HG03108 (cell line): ENCODE results near the gene MYCN.
"Not testable (repeated sequence)": the region's sequence is repeated elsewhere in the genome, so short reads cannot be mapped to it uniquely, and the experiment has no call there.

ENCODE experiments used
- ATAC-seq: cut with Tn5 transposase; IDR thresholded peaks from one replicate; pipeline ENCODE4 v1.9.1; 2021; ENCODE audit warnings: moderate library complexity; ENCODE audit not compliant: unreplicated experiment

MYCN gene

GRCh38 chr2:15907461-15908324 is 32.7 kb upstream of the MYCN start:
- no peak for ATAC-seq

DNA sequence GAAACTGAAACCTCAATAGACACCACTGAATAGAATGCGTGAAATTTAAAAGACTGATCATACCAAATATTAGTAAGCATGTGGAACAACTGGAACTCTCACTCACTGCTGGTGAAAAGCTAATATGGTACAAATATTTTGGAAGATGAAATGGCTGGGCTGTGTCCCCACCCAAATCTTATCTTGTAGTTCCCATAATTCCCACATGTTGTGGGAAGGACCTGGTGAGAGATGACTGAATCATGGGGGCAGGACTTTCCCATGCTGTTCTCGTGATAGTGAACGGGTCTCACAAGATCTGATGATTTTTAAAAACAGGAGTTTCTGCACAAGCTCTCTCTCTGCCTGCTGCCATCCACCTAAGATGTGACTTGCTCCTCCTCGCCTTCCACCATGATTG is 32.0 kb upstream of the MYCN start:
- no peak for ATAC-seq

DNA sequence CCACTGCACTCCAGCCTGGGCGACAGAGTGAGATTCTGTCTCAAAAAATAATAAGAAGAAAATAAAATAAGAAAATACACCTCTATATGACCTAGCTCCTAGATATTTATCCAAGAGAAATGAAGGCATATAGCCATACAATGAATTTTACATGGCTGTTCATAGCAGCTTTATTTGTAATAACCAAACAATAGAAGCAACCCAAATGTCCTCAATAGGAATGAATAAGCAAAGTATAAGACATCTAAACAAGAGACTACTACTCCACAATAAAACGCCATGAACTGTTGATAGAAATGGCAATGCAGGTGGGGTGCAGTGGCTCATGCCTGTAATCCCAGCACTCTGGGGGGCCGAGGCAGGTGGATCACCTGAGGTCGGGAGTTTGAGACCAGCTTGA is 31.2 kb upstream of the MYCN start:
- ATAC-seq: no peak

DNA sequence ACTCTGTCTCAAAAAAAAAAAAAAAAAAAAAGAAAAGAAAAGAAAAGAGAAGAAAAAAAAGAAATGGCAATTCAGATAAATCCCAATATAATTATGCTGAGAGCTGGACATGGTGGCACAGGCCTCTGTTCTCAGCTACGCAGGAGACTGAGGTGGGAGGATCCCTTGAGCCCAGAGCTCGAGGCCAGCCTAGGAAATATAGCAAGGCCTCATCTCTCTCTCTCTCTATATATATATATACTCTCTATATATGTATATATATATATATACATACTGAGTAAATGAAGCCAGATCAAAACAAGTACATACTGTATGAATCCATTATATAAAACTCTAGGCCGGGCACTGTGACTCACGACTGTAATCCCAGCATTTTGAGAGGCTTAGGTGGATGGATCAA is 30.6 kb upstream of the MYCN start:
- ATAC-seq: no peak

DNA sequence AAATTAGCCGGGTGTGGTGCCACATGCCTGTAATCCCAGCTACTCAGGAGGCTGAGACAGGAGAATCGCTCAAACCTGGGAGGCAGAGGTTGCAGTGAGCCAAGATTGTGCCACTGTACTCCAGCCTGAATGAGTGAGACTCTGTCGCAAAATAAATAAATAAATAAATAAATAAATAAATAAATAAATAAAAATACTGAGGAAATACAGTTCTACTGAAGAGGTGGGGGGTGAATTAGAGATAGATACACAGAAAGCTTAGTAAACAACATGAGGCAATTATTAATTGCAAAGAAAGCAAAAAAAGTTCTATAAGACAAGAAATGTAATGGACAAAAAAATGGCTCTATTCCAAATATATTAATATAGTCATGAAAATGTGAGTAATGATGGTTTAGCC is 29.1 kb upstream of the MYCN start:
- ATAC-seq: not testable (repeated sequence)

DNA sequence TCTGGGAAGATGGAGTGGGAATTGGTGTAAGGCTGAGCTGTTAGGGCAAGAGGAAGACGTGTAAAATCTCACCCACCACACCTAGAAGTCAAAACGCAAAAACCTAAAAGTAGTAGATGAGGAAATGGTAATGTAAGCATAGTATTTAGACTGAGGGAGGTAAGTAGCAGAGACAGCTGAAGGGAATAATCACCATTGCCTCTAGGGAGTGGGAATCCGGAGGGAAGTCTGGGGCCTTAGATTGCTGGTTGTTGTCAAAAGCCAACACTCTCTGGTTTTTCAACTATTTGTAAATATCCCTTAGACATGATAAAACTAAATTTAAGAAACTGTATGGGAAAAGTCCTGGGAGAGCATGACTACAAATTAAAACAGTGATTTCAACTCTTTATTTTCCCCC is 28.7 kb upstream of the MYCN start:
- no peak for ATAC-seq

DNA sequence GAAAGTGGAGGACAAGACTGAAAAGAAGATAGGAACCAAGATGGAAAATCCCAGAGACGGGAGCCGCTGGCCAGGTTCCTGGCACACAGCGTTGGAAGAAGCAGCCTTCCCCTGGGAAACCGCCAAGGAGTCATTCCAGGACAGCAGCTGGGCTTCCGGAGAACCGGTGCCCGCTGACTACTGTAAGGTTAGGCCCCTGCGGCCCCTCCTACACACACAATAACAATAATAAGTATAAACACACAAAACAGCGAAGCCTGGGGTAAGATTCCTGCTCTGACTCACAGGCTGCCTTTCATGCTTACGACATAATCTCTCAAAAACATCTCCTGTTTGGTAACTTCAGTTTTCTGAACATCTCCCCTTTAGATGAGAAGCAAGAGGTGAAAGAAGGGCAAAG is 28.1 kb upstream of the MYCN start:
- no peak for ATAC-seq

- ATAC-seq: no peak
Observed at GRCh38 chr2:15913146-15913545, 27.2 kb upstream of the MYCN start.

DNA sequence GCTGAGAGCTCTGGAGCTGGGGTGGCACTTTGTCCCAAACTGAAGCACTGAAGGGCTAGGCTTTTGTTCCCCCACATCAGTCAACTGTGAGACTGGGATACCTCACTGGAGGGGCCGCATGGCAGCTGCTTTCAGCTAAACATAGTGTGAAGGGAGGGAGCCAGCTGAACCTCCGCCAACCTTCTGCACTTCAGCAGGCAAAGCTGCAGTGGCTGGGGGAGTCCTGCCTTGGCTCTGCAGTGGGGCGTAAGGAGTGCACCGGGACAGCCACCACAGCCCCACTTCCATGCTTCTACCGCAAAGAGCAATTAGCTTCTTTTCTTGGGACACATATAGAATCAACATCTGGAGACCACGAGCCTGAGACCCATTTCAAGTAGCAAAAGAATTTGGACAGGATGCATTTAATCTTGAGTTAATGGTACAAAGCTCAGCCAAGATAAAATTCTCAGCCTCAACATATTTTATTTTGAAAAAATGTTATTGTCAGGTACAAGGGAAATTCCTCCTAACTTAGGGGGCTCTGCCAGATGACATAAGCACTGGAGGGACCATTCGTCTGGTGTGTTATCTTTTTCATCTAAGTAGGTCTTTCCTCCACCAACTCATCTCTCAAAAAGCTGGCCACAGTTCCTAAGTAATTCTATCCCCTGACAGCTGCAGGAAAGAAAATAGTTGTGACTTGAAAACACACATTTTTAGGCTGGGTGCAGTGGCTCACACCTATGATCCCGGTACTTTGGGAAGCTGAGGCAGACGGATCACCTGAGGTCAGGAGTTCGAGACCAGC is 25.6 kb upstream of the MYCN start:
- ATAC-seq: no peak

DNA sequence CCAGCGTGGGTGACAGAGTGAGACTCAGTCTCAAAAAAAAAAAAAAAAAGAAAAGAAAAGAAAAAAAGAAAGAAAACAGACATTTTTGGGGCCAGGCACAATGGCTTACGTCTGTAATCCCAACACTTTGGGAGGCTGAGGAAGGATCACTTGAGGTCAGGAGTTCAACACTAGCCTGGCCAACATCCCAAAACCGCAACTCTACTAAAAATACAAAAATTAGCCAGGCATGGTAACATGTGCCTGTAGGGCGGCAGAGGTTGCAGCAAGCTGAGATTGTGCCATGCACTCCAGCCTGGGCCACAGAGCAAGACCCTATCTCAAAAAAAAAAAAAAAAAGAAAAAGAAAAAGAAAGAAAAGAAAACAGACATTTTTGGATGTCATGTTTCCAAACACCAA is 24.8 kb upstream of the MYCN start:
- not testable (repeated sequence) for ATAC-seq

DNA sequence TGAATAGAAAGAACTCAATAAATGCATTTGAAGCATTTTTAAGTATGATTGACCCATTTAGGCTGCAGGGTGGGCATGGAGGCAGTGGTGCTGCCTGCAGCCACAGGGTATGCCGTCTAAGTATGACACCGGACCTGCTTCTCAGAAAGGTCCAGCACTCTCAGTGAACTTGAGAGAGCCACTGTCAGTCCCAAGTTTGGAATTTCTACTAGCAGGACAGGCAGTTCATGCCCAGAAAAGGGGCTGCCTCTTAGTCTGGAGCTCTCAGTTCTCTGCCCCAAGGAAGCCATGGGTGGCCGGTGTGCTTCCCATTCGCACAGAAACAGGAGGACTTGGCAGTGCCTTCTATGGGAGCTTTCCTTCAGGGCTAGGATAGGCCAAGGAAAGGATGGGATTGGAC is 24.0 kb upstream of the MYCN start:
- ATAC-seq: no peak

DNA sequence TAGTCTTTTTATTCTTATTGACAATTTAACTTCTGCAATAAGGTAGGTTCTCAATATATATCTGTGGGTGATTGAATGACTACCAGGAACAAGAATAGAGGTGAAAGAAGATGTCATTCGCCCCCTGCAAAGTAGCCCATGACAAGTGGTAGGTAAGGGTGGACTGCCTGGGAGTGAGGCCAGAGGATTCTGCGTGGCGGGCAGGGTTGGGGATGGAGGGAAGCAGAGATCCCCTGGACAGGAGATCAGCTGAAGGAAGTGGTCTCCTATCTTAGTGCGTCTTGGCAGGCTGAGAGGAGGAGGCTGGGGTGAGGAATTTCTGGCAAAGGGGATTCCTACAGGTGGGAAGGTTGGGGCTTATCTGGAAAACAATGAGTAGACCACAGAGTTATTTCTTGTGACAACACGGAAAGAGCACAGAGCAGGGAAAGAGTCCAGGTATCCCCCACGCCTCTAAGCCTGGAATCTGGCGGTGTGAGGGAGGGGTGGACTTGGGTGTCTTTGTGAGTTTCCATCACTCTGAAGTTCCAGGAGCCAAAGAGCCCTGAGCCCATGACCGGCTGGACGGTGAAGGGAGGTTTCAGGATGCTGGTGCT is 21.5 kb upstream of the MYCN start:
- ATAC-seq: no peak

DNA sequence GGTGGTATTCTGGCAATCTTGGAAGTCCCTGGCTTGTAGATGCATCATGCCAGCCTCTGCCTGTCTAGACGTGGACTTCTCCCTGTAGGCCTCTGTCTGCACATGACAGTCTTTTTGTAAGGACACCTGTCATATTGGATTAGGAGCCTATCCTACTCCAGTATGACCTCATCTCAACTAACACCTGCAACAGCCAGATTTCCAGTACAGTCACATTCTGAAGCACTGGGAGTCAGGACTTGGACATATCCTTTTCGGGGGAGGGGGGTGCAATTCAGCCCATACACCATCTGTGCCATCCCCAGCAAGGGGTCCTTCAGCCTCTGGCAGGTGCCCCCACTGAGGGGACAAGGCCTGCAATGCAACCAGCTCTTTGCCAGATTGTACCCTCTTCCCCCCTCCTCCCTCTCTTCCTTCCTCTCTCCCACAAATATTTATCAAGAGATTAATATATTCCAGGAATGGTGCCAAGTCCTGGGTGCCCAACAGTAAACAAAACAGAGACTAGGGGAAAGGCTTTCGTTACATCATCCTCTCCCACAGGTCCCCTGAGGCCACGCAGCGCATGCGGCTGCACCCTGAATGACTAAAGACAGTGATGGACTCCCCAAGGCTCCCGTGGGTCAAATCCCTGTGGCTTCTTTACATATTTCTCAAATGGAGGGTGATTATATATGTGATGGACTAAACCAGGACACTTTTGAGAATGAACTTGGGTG is 20.5 kb upstream of the MYCN start:
- no peak for ATAC-seq

DNA sequence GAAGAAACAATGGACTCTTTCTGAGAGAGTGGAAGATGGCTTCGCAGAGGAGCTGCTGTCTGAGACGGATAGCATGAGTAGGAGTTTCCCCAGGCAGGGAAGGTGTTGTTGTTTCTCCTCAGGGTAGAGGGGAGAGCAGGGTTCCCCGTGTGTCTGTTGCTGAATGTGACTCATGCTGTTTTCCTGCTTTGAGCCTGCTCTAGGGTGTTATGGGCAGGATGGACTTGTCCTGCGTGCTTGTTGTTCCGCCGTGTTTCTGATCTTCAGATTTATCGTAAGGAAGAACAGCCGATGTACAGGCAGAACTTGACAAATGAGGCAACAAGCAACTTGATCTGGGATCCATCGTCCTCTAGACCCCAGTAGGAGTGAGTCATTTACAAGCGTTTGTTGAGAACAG is 19.7 kb upstream of the MYCN start:
- no peak for ATAC-seq

DNA sequence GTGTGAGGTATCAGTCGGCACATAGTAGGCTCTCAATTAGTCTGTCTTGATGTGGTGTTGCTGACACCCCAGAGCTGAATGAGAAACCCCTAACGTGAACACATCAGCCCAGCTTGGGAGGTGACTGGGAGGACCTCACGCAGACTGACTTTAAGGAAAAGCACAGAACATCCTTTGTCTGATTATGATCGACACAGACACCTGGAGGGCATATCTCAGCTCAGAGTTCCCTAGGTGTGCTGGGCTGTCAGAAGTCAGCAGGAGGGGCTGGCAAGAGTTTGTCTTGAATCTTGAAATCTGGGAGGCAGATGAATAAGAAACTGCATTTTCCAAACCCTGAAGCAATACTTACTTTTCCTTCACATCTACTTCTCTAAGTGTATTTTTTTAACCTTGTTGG is 16.8 kb upstream of the MYCN start:
- ATAC-seq: no peak

GRCh38 chr2:15925819-15926218 is 14.5 kb upstream of the MYCN start:
- no peak for ATAC-seq

DNA sequence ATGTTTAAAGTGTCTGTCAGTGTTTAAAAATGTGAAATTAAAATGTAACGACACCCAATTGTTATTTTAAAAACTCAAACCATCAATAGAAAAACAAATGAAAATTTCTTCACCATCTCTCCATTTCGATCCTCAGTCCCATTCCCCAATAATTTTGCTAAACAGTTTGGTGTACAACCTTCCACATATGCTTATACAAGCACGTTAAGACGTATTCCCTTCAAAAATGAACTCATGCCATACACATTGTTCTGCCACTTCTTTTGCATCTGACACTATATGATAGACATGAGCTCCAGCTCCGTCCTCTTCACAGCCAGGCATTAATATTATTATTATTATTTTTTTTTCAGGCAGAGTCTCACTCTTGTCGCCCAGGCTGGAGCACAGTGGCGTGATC is 14.1 kb upstream of the MYCN start:
- ATAC-seq: no peak

- no peak for ATAC-seq
Observed at GRCh38 chr2:15927551-15928218, 12.7 kb upstream of the MYCN start.

DNA sequence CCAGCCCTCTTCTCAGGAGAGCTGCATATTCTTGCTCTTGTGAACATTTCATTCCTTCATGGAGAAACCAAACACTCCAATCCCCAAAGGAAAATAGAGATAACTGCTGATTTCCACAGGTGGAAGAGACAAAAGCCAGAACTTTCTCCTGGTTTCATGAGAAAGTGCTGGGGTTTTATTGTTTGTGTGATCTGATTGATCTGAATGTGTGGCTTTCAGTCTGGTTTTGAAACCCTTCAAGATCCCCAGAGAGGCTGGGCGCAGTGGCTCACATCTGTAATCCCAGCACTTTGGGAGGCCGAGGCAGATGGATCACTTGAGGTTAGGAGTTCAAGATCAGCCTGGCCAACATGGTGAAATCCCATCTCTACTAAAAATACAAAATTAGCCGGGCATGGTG is 11.3 kb upstream of the MYCN start:
- ATAC-seq: not testable (repeated sequence)

DNA sequence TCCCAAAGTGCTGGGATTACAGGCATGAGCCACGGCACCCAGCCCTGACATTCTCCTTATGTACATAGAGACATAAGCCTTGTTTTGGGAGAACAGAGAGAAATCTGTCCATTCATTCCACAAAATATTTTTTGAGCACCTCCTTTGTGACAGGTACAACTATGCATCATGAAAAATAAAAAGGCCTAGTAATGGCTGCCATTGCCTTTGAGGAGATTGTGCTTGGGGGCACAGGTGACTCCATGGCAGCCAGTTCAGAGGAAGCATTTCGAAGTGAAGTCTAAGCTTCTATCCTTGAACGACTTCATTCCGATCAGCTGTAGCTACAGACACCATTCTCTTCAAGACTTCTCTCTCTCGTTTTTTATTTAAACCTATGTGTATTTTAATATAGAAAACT is 10.5 kb upstream of the MYCN start:
- ATAC-seq: no peak
